NCI-H69 (cell line): ENCODE data around the gene BOC.

ENCODE experiments used
- DNase-seq: peaks from one replicate; lab custom pipeline; 2025; lab: John Stamatoyannopoulos, UW

Gene BOC

DNA sequence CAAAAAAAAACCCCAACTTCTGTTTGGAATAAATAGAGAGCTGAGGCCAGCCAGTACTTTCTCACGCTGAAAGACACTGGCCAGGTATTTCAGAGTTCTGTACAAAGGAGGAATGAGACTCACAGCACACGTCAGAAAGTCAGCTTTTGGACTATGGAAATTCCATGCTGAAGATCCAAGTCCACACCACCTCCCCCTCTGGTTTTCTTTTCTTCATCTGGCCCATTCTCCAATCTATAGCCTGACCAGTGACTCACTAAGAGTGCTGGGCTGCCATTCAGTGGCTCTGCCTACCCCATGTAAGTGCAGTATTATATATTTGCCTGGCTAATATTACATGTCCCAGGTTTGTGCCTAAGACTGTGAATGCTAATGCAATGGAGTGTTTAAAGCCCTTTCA lies 13.9 kb downstream of the BOC start:
- DNase-seq: no peak

DNA sequence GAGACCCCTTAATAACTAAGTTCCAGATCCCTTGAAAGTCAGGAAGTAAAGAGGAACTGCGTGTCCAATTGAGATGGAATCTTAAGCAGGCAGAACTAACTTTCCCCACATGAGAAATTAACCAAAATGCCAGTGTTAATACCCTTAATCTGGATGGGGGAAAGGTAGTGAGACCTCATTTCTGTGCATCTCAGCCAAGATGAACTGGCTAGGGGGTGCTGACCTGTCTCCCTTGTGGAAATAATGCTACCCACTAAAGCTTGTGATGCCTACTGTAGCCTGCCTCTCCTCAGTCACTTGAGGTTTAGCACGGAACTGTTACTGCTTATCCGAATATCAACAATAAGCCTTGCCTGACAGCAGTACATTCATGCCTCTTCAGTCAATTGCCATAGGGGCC lies 15.1 kb downstream of the BOC start:
- DNase-seq: no peak

- no peak for DNase-seq
These were observed 15.8 kb downstream of the BOC start for GRCh38 chr3:113227146-113227545.

DNA sequence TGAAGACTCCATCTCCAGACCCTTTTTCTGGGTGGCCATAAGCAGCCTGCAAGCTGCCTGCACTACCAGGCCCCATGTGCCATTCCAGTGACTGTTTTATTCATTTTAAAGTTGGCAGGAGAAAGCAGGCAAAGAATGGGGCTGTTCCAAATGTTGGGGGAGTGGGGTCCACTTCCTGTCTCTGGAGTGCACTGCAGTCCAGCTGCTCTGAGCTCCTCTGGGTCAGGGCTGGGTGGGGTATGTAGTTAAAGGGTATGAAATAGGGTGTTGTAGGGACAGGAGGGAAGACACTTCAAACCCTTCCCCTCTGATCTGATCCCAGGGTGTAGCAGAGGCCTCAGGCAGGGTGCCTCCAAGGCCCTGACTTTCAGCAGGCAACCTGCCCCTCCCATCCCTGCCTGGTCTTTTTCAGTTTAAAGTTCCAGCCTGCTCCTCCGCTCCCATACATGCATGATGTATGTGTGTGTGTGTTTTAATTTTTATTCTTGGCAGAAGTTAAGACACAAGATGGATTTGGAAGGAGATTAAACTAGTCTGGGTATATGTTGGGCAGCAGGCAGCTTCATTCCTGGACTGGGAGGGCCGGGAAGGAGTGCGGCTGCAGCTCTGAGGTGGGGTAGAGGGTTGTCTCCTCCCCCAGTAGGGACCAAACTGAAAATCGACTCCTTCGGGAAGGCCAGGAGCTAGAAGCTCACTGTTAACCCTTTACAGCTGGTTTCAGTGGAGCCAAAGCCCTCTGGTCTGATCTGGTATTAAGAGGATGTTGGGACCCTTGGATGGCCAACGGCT lies 17.3 kb downstream of the BOC start:
- DNase-seq: no peak

- DNase-seq: no peak
These were observed 20.0 kb downstream of the BOC start for GRCh38 chr3:113231391-113231790.

DNA sequence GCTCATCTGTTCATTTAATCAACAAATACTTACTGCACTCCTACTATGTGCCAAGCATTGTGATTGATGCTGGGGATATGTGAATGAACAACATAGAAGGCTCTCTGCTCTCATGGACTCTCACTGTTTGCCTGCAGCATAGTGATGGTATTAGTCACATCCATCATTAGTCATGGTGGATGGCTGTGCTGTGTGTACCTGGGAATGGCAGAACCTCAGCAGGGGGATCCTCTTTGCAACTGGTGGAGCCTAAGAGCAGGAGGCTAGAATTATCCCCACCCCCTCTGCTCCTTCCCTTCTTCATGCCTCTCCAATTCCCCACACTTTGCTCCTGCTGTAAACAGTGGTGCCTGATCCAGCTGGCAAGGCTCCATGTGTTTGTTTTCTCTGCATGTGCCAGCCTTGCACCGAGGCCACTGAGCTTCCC lies 20.5 kb downstream of the BOC start:
- DNase-seq: peak; percentile 95

DNA sequence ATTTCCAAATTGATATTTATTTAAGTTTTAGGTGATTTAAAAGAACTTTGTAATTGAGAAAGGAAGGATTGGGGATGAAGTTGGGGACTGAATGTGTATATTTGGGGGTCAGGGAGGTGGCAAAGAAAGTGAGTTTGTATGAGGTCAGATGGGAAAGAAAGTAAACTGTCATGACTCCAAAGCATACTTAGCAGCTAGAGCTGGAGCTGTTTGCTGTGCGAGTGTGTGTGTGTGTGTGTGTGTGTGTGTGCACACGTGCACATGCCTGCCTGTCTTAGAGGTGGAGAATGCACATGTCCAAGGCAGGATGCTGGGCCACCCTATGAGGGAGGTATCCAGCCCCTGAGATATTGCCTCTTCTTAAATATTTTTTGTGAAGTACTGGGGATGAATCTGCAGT lies 21.0 kb downstream of the BOC start:
- peak; percentile 29 for DNase-seq

- DNase-seq: no peak
These were observed 22.1 kb downstream of the BOC start for GRCh38 chr3:113233497-113233896.

DNA sequence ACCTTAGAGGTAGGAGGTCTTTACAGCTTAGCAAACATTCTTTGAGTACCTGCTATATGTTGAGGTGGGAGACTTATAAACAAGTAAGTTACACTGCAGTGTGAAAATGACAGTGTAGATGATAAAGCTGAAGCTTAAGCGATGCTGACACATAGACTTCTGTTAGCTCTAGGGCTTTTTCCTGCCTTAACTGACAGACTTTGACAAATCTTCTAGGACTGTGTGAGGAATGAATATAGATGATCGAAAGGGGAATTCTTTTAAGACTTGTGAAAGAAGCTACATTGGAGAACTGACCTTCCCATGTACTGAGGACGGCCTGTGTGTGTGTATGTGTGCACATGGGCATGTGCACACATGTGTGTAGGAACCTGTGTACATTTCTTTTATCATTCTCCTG lies 22.7 kb downstream of the BOC start:
- DNase-seq: no peak

- DNase-seq: peak; percentile 53
These were observed 23.4 kb downstream of the BOC start for GRCh38 chr3:113234688-113235260.

GRCh38 chr3:113238503-113238902 lies 27.1 kb downstream of the BOC start:
- no peak for DNase-seq

GRCh38 chr3:113240841-113241240 lies 29.5 kb downstream of the BOC start:
- peak; percentile 55 for DNase-seq

DNA sequence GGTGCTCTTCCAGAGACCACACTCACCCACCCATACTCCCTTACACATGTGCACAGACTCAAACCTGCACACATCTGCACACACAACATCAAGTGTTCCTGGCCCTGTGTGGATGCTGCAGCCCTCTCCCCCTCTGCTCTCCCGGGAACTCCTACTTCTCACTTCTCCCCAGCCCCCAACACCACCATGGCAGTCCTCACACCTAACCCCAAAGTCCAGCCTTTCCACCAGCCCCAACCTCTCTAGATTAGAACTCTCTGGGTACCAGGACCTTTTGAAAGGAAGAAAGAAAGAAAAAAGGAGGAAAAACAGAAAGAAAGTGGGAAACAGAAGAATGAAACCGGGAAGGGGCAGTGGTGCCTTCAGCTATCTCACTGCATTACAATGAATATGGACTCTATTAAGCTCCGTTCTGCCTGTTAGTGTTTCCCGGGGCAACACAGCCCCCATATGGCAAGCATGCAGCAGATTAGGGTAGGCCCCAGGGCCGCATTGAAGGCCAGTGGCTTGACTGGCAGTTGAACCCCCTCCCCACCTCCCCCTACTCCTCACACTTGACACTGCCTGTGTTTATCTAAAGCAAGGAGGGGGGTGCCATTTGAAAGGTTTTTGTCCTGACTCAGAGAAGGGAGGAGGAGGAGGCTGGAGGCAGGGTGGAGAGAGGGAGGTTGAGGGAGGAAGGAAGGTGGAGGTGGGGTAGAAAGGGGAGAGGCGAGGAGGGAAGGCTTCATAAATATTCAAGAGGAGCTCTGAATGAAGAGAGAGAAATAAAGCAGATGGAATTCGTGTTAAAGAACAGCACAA lies 30.1 kb downstream of the BOC start:
- DNase-seq: peak; percentile 86

- DNase-seq: no peak
These were observed 30.8 kb downstream of the BOC start for GRCh38 chr3:113242096-113242581.

- DNase-seq: no peak
These were observed 31.7 kb downstream of the BOC start for GRCh38 chr3:113243071-113243470.

DNA sequence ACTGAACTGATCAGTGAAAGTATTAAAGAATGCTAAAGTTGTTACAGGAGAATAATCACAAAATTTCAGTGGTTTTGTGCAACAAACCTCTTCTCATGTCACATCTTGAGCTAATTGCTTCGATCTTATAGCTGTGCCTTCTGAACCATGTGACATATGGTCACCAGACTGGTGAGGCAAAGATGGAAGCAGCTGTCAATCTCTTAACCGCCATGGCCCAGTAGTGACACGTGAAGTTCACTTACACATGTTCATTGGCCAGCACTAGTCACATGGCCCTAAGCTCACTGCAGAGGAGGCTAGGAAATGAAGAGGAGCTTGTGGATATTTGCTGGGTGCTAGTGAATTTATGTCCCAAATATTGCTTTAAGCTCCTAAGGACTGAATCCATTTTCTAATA lies 32.5 kb downstream of the BOC start:
- no peak for DNase-seq

GRCh38 chr3:113245761-113246161 lies 34.4 kb downstream of the BOC start:
- DNase-seq: no peak

- no peak for DNase-seq
These were observed 35.7 kb downstream of the BOC start for GRCh38 chr3:113247068-113247467.

DNA sequence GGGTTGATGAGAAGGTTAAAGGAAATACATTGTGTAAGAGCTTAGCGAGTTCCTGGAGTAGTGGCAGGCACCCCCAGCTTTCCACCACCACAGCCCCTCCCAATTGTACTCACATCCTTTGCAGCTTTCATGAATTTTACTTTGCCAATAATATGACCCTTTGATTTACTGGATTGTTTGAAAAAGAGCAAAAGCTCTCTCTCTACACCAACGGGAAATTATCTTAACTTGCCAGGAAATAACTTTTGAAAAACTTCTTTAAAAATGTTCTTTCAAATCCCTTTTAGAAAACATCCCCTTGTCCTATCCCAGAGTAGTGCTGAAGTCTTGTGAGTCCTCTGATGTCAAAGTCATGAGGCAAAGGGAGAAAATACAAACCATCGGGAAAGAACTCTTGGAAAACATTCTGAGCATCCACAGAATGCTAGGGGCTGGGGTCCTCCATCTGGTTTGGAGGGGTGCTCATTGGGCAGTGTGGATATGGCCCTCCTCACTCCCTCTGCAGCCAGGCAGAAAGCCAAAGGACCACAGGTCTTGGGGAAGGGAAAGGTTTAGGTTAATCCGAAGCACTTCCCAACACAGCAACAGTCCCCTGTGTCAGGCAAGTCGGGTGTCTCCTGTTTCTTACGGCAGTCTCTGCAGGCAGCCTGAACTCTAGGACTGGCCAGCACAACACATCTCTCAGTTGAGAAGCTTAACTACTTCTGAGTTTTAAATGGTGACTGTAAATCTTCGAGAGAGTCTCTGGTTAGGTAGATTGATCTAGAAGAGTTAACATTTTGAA lies 36.5 kb downstream of the BOC start:
- DNase-seq: no peak

DNA sequence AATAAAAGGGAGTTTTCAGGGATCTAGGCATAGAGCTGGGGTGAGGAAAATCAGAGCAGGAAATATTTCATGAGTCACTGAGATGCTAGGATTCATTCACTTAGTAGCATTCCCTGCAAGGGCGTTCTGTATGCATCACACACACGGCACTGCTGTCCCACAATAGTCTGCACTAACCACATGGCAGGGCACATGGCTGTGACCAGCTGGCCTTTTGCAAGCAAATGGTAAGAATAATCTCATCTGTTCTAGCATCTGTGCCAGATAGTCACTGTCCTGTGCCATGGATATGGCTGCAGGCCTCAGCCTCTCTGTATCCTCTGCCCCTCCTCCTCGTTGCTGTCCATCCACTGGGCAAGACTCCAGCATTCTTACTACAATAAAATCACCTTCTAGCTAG lies 37.8 kb downstream of the BOC start:
- no peak for DNase-seq

DNA sequence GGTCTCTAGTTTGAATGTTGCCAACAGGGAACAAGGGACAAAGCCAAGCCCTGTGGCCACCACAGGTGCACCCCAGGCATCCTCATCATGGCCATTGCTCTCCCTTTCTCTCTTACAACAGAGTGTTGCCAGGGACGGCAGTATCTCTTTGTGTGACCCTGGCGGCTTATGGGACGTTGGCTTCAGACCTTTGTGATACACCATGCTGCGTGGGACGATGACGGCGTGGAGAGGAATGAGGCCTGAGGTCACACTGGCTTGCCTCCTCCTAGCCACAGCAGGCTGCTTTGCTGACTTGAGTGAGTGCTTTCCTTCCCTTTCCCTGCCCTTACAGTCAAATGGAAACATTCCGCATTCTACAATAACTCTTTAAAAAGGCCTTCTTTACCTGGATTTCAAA lies 38.2 kb downstream of the BOC start:
- no peak for DNase-seq

- DNase-seq: no peak
These were observed 39.2 kb downstream of the BOC start for GRCh38 chr3:113250566-113250965.
